Measurements from ENCODE around the gene PRRX2.
"Not testable (repeated sequence)": the region's sequence is repeated elsewhere in the genome, so short reads cannot be mapped to it uniquely, and the experiment has no call there.

The PRRX2 gene

GRCh38 chr9:129653823-129654553 is 11.5 kb upstream of the PRRX2 start:
- no peak for DNase-seq (ENCODE audit: low read depth)

DNA sequence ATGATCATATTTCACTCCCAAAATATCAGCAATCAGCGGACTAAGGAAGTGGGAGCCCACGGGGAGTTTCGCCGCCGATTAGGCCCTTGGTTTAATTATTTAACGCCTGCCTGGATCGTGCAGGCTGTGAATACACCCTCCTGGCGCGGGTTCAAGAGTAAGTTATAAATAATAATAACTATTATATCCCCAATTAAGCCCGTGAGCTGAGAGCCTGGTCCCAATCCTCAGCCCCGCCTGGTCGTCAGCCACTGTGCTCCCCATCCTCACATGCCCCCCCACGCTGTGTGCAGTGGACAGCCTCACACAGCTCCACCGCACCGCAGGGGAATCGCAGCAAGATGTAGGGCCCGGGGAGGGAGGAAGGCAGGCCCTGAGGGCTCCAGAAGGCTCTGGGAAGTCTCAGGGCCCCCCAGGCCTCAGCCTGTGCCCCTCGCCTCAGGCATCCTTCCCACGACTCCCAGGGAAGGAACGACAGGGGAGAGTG is 10.8 kb upstream of the PRRX2 start:
- no peak for DNase-seq (ENCODE audit: low read depth)

DNA sequence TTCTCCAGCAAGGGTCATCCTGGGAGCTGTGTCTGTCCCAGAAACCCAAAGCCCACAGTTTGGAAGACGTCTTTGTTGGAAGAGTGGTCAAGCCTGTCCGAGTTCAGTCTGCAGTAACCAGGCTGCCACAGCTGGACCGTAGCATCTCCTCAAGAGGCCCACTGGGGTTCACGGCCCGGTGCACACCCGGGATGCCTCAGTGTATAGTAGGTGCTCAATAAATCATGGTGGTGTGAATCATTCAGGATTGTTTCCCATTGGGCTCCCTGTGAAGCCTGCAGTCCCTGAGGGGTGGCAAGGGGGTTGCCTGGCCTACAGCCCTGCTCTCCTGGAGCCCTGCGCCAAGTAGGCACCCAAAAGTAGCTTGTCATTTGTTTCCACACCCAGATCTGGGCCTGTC is 10.3 kb upstream of the PRRX2 start:
- DNase-seq (ENCODE audit: low read depth) = no peak

GRCh38 chr9:129655696-129656095 is 9.8 kb upstream of the PRRX2 start:
- no peak for DNase-seq (ENCODE audit: low read depth)

GRCh38 chr9:129656795-129657390 is 8.6 kb upstream of the PRRX2 start:
- DNase-seq (ENCODE audit: low read depth) = no peak

DNA sequence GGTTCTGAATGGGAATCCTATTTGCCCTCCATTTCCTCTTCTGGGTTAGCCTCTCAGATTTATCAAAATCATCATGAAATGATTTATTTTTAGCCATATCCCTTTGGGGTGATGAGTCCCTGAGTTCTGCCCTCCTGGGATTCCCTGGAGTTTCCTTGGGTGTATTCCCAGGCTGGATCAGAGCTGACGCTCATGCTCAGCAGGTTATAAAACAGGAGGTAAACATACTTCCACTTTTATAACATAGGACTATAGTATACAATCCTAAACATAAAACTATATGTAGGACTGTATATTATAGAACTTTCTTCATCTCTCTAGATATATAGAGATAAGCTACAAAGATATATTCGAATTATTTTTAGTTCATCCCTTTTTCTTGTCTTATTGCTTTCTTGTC is 4.4 kb upstream of the PRRX2 start:
- no peak for DNase-seq (ENCODE audit: low read depth)

DNA sequence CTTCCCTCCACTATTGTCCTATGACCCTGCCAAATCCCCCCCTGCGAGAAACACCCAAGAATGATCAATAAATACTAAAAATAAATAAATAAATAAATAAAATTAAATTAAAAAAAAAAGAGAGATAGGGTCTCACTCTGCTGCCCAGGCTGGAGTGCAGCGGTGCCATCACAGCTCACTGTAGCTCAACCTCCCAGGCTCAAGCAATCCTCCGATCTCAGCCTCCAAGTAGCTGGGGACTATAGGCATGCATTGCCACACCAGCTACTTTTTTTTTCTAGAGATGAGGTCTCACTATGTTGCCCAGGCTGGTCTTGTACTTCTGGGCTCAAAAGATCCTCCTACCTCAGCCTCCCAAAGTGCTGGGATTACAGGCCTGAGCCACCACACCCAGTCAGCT is 3.2 kb upstream of the PRRX2 start:
- not testable (repeated sequence) for DNase-seq (ENCODE audit: low read depth)

GRCh38 chr9:129664746-129665388 is 580 bp upstream of the PRRX2 start:
- no peak for DNase-seq (ENCODE audit: low read depth)

DNA sequence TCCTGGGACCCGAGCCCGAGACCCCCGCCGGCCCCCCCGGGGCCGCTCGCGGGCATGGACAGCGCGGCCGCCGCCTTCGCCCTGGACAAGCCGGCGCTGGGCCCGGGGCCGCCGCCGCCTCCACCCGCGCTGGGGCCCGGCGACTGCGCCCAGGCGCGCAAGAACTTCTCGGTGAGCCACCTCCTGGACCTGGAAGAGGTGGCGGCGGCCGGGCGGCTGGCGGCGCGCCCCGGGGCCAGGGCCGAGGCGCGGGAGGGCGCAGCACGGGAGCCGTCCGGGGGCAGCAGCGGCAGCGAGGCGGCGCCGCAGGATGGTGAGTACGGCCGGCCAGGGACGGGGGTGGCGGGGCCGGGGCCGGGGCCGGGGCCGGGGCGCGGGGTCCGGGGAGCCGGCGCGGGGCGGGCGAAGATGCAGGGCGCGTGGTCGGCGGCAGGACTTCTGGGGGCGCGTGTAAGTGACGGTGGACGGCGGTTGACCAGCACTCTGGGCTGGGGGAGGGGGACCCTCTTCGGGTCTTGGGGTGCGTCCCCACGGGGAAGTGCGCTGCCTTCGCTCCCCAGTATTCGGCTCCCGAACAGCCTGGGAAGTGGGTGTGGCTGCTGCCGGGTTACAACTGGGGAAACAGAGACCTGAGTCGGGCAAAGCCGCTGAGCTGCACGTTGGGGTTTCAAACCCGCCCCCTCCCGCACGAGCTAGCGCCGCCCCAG is 520 bp downstream of the PRRX2 start:
- no peak for DNase-seq (ENCODE audit: low read depth)

DNA sequence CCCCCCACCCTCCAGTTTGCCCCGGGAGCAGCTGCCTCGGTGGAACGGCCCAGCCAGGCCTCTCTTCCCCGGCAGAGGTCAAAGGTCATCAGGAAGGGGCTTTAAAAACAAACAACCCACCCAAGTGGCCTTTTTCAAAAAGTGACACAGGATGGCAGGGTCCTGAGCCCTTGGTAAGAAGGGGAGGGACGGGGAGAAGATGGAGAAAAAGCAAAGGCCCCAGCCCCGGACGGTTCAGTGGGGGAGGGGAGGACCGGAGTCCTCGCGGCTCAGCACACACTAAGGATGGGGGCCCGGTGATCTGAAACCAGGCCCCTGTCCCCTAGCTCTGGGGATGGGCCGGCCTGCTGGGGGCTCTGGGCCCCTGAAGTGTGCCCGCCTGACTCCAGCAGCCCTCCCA is 1.1 kb downstream of the PRRX2 start:
- no peak for DNase-seq (ENCODE audit: low read depth)

DNA sequence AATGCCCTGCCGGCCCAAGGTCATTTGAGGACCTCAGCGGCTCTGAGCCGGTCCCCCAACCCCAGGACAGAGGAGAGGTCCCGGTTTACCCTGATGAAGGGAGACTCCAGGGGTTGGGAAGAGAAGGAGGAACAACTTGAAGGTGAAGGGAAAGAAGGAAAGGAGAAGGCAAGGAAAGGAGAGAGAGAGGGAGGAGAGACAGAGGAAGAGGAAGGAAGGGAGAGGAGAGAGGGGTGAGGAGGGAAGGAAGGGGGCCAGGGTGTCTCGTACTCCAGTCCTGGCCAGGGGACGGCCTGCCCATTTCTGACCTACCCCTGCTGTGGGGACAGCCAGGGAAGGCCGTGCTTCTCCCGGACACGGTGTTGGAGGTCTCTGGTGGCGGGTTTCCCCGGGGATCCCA is 1.9 kb downstream of the PRRX2 start:
- DNase-seq (ENCODE audit: low read depth) = no peak

- DNase-seq (ENCODE audit: low read depth) = no peak
Observed at GRCh38 chr9:129667850-129668249, 2.4 kb downstream of the PRRX2 start.

DNA sequence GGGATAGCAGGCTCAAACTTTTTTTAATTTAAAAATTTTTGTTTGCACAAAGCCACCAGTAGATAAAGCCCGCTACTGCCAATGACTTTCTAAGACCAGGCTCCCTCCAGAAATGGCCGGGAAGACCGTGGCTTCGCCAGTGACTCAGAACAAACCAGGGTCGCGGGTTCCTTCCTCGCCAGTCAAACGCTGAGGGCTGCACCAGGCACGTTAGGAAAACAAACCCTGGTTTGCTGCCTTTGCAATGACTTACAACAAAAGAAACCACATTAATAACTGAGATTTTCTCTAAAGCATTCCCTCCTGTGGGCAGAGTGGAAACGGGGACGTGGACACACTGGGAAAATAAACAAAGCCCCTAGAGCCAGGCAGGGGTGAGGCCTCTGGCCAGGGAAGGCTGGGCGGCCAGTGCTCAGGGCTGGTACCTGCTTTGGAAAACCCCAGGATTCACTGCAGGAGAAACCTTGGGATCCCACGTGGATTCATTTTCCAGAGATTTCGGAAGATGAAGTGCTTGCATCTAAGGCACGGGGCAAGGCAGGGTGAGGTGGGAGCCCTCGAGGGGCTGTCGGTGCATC is 3.8 kb downstream of the PRRX2 start:
- no peak for DNase-seq (ENCODE audit: low read depth)

- DNase-seq (ENCODE audit: low read depth) = no peak
Observed at GRCh38 chr9:129669946-129670345, 4.5 kb downstream of the PRRX2 start.

DNA sequence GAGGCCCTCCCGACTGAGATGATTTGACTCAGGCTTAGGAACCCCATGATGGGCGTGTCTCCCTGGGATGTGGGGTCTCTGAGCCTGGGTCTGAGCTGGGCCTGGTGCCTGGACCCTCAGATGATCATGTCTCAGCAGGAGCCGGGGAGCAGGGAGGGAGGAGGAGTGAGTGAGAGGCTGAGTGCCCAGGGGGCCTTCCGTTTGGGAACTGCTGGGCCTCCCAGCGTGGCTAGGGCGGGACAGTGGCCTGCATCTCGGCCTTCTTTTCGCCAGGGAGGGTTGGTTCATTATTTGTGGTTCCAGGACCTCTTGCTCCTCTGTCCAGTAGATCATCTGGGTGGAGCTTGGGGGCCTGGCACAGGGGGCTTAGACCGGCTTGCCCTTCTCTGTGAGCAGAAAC is 5.6 kb downstream of the PRRX2 start:
- no peak for DNase-seq (ENCODE audit: low read depth)

GRCh38 chr9:129671519-129671918 is 6.1 kb downstream of the PRRX2 start:
- DNase-seq (ENCODE audit: low read depth) = no peak

GRCh38 chr9:129672702-129673101 is 7.3 kb downstream of the PRRX2 start:
- DNase-seq (ENCODE audit: low read depth) = no peak

DNA sequence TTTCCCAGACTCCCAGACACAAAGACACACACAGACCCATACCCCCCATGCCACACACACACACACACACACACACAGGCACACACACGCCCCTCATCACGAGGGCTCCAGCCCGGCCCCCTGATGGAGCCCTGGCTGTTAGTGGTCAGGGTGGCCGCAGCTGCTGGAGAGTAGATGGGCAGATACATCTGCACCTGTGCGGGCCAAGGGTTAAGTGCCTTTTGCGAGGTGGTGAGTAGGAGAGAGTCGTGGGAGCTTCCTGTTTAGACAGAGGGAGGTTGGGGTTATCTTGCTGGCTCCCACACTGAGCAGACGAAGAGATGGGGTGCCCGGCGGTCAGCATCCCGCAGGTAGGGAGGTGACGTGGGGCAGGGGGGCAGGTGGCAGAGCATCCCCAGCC is 8.2 kb downstream of the PRRX2 start:
- no peak for DNase-seq (ENCODE audit: low read depth)

DNA sequence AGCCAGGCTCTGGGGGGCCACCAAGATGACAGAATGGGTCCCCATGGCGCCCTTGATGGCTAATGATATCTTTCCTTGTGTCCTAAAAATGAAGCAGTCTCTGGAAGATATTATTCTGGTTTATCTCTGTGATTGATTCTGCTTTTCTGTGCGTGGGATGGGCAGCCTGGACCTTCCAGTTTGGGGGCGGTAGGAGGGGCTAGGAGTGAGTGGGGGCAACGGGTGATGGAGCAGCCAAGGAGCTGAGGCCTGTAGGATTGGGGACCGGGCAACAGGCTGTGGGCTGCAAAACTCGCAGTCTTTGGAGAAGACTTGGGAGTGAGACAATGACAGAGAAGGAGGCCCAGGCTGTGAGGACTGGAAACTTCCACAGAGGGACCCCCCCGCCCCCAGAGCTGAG is 8.8 kb downstream of the PRRX2 start:
- no peak for DNase-seq (ENCODE audit: low read depth)

- DNase-seq (ENCODE audit: low read depth) = no peak
Observed at GRCh38 chr9:129675620-129676019, 10.2 kb downstream of the PRRX2 start.

DNA sequence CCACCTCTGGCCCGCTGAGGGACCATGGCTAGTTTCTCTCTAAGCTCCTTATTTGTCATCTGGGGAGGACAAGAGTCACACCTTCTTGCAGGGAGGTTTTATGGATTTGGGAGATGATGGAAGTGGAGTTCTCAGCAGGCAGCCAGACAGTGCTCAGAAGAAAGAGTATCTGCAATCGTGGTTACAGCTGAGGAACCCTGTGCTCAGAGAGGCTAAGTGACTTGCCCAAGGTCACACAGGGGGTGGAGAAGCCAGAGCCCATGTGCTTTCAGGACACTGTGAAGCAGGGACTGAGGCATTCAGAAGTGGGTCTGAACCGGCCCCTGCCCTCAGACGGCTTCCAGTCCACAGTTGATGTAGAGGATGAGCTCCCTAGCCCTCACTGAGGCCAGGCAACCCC is 10.8 kb downstream of the PRRX2 start:
- DNase-seq (ENCODE audit: low read depth) = no peak

DNA sequence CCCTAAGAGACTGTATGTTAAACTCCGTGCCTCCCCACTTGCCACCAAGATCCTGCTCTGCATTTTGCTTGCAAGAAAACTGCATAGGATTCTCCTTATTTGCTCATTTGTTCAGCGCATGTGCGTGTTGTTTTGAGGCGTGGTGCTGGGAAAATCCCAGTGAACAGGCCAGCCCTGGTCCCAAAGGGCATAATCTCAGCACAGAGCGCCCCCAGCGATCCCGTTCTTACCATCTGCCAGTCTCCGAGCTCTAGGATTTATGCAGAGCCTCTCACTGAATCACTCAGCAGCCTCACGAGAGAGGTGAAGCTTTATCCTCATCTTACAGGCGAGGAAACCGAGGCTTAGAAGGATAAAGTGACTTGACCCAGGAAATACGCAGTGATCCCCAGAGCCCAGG is 11.5 kb downstream of the PRRX2 start:
- no peak for DNase-seq (ENCODE audit: low read depth)

All from T follicular helper cell (primary cell).